ENCODE measurements around the gene GRK3.
A peak's percentile ranks its signal among the peaks of the same experiment; 100 is the strongest.
"Not testable (repeated sequence)": the region's sequence is repeated elsewhere in the genome, so short reads cannot be mapped to it uniquely, and the experiment has no call there.

The GRK3 gene

DNA sequence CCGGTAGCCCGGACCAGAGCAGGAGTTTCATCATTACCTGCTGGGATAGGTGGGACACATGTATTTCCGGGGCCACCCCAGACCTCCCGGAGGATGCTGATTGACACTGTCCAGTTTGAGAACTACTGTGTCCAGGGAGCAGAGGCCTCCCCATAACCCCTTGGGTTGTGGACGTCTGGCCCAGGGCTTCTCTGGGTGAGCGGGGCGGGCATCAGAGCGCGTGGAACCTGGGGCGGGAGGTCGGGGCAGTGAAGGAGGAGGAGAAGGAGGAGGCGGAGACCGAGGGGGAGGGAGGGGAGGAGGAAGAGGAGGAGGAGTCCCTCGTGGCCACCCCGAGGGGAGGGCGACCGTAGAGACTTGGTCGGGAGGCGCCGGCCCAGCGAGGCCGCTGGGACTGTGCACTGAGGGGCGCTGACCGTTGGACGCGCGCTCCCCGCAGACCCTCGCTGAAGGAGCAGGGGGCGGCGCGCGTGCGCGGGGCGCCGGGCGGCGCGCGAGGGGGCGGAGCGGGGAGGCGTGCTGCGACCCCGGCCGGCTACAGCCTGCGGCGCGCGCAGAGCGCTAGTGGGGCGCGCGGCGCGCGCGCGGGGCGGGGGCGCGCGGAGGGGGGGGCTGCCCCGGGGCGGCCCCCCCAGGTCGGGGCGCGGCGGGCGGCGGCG, at the start of gene GRK3:
TSS of gene GRK3 (plus strand) at position 356 of the 659 bp plus-strand sequence. CDS start 366 bp downstream, outside the sequence.
- peak; percentile 82 for DNase-seq

DNA sequence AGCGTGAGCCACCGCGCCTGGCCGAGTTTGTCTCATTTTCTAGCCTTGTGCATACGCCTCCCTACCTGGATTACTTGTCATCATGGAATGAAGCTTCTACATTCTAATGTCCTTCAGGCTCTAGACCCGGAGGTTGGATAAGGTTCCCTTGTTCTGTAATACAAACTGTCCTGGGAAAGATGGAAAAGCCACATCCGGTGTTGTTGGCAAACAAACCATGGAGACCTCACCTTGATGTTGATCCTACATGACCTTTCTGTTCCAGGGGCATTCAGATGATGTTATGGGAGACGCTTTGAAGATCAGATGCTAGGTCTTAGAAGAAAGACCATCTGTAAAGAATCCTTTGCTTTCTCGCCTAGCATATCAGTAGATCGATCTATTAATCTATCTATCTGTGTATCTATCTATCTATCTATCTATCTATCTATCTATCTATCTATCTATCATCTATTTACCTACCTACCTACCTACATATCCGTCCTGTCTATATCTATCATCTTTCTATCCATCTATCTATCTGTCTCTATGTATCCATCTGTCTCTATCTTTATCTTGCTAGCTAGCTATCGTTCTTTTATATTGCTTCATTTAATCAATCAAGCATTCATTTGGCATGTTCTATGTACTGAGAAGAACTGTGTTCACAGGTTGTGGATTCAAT, 46.3 kb upstream of the GRK3 start:
- DNase-seq, result no peak

DNA sequence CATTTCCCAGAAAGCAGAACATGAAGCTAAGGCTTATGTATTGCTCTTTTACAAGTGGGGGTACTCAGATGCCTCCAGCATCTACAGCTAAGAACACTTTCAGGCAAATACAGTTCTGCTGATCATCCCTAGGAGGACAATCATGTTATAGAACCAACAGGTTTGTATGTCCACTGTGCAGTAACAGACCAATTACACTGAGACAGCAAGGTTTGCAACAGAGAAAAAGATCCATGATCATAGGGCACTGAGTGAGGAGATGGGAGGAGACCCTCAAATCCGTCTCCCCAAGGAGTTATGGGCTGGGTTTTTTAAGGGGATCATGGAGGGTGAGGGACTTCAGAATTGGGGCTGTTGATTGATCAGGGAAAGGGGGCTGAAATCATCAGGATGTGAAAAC, 39.1 kb upstream of the GRK3 start:
- DNase-seq, result no peak

DNA sequence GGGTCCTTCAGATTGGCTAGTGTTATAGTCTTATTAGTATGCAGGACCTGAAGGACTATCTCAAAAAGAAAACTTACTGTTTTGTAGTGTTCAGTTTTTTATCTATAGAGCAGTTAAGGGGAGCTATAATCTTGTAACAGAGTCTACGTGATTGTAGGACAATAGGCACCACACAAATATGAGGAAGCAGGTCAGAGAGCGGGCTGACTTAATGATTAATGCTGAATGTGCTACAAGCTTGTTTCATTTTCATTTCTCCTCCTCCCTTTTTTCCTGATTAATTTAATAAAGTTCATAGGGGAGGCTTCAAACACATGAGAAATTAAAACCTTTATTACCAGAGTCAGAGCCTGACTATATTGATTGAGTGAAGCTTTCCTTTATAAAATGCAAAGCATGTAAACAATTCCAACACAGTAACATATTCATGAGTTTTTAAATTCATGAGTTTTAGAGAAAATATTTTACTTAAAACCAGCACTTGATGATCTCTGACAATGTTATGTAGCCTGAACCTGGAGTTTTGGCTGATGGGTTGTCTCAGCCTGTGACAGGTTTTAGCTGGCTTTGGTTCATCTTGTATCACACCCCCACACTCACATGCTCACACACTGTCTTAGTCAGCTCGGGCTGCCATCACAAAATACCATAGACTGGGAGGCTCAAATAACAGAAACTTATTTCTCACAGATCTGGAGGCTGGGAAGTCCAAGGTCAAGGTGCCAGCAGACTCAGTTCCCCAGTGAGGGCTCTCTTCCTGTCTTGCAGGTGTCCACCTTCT, 38.5 kb upstream of the GRK3 start:
- DNase-seq, result not testable (repeated sequence)

DNA sequence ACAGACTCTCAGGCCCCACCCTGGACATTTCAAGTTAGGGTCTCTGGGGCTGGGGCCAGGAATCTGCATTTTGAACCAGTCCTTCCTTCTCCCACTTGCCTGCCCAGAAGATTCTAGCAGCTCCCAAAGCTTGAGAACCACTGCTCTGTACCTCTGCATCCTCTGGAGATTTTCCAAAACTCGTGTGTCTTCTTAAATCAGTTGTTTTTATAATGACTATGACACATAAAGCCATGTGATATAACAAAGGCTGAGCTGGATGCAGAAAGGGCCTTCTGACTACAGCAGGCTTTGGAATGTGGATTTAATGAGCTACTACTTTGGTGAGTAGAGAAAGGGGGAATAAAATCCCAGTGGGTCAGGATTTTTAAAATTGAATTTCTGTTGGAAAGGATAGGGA, 37.5 kb upstream of the GRK3 start:
- DNase-seq, result not testable (repeated sequence)

DNA sequence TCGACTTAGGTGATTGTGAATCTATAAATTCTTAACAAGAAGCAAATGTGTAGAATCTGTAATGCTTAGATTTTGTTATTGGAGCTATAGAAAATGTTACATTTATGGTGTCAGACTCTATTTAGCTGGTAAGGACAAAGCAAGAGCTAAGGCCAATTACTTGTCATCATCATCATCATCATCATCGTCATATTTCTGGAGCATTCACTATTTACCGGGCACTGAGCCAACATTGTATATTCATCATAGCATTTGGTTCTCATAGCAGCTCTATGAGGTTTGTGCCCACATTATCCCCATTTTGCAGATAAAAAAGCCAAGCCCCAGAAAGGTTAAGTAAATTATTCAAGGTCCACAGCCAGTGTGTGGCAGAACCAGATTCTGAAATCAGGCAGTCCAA, 36.4 kb upstream of the GRK3 start:
- DNase-seq, result not testable (repeated sequence)

DNA sequence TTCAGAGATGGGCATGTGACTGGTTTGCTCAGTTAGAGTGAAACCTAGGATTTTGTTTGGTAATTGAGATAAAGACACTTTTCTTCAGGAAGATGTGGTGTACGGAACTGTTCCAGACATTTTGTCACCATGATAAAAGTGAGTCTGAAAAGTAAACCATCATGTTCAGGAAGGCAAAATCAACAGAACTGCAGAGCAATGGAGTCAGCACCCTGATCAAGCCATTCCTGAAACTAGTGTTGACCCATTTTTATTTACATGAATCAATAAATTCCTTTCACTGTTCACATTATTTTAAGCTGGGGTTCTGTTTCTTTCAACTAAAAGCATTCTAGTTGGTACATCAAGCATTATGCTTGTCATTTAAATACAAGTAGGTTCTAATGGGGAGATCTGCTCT, 35.4 kb upstream of the GRK3 start:
- DNase-seq, result not testable (repeated sequence)

DNA sequence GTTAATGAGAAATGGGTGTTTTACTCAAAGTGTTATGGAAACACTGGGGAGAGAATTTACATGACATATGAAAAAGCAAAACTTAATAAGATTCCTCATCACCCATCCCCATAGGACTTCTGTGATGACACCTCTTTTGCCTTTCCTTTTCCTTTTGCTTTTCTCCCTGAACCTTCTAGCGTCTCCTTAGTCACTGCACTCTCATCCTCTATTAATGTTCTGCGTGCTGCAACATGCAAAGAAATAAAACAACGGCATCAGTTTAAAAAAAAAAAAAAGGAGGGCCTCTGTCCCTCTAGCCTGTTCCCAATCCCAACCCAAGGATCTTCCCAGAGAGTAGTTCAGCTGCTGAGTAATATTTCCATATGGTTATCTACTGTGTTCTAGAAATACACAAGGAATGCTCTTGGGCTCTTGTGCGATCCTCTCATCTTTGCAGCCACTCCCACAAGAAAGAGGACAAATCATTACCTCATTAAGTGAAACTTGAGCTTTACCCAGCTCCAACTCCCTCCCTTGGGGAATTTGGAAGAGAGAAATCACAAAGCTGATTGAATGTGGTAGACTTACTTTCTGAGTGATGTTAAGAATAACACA, 34.8 kb upstream of the GRK3 start:
- DNase-seq, result not testable (repeated sequence)

DNA sequence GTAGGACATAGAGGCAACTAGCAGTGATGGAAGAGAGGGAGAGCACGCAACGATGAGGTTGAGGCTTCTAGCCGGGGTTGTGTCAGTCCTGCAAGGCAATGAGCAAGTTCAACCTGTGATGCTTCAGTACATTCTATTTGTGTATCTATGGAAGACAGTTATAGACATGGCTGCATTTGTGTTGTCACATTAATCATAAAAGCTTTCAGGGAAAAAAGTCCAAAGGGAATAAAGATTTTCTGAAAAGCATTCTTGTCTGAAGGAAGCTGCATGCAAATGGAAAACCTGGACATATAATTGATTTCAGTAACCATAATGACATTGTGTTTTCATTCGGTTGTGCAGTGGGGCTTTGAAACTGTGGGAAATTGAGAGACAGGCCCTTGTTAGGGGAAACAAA, 32.8 kb upstream of the GRK3 start:
- DNase-seq, result not testable (repeated sequence)

DNA sequence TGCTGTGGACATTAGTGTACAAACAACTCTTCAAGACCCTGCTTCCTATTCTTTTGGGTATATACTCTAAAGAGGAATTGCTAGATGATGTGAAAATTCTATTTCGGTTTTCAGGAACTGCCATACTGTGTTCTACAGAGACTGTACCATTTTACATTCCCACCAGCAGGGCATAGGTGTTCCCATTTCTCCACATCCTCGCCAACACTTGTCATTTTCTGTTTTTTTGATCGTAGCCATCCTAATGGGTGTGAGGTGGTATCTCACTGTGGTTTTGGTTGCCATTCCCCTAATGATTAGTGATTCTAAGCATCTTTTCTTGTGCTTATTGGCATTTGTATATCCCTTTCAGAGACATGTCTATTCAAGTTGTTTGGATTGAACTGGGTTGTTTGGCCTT, 29.8 kb upstream of the GRK3 start:
- DNase-seq, result no peak

DNA sequence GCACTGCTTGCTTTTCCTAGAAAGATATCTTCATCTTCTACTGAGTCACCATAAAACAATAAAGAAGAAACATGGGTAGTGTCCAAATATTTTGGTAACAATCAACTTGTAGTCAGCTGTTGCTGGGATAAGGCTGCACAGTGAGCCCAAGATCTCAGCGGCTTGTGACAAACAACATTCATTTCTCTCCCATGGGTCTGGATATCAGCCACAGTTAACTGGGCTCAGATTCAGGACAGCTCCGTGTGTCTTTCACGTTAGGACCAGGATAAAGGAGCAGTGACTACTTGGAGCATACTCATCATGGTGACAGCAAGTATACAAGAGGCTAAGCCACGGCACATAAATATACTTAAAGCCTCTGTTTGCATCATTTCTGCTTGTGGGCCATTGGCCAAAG, 27.9 kb upstream of the GRK3 start:
- DNase-seq, result no peak

DNA sequence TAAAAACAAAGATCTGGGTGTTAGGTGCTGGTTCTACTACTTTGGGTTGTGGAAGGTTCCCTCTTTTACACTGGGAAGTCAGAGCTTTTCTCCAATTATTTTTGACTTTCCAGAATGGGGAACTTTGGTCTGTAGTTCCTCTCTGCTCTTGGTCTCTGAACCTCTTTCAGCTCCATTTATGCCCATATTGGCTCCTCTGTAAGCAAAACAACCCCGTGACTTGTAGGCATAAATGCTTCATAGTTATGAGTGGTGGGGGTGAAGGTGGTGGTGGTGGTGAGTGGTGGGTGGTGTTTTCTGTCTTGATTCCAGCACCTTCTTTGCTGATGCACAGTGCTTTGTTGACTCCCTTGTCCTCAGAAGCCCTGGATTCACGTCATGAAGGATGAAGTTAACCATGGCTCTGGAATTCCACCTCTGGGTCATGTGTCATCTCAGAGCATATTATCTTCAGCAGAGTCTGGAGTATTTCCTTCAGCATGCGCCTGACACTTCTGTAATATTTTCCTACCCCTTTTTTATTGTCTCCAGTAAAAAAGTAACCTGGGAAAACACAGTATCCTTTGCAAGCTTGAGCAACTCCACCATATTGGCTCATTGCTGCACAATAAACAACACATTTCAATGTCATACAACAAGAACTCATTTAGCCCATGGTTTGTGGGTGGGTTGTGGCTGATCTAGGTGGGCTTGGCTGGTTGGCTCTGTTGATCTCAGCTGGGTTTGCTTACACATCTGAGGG, 24.1 kb upstream of the GRK3 start:
- no peak for DNase-seq

DNA sequence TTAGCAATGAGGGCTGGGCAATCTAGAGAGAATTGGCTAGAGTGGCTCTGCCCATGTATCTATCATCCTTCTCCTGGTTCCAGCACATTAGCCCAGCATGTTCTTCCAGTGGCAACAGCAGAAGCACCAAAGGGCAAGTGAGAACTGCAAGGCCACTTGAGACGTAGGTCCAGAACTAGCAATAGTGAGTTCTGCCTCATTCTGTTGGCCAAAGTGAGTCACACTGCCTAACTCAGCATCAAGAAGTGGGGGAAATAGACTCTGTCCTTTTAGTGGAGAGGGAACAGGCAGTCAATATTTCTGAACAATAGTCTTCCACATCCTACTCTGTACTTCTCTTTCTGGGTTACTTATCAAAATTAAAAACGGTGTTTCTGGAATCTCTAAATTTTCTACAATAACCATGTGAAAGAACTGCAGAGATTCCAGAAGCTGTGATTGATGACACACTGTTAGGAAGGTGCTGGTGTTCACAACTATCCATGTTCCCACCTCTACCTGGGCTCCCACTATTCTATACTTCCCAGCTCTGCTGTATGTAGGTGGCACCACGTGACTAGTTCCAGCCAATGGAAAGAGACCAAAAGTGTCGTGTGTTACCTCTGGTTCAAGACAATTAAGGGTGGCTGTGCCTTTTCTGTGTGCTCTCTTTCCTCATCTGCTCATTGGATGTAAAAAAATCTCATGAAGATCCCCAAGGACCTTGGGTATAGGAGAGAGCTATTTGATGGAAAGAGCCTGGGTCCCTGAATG, 23.4 kb upstream of the GRK3 start:
- DNase-seq, result no peak

DNA sequence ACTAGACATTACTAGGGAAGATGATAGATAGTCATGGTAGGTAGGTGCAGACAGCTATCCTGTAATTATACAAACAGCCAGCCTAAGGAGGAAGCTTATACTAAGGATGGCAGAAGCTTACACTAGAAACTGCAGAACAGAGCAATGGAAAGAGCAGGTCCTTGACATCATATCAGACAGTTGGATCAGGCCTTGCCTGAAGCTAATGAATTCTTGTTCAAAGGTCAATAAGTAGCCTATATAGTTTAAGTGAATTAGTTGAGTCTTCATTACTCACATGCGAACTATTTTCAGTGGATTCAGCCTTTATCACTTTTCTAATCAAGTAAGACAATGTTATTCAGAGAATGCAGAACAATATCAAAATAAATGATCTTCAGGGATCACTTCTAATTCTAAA, 22.3 kb upstream of the GRK3 start:
- no peak for DNase-seq

DNA sequence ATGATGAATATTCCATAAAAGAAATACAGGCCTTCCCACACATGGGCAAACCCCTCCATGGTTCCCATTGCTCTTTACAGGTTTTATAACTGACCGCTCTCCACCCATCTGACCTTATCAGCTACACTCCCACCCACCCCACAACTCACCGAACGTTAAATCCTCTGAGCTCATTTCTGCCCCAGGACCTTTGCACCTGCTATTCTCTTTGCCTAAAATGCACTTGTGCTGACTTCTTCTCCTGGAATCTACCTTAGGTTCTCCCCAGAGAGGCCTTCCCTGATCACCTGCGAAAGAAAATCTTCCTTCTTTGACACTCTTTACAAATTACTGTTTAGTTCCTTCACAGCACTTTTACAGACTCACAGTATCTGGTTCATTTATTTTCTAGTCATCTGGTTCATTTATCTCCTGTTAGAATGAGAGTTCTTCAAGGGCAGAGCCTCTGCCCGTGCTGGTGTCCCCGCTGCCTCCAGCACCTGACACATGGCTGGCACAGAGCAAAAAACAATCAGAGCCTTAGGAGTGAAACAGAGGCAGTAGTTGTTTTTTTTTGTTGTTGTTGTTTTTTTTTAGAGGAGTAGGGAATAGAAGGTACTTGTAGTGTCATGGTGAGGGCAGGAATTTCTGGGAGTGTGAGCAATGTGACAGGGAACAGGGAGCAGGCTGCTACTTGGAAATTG, 21.6 kb upstream of the GRK3 start:
- no peak for DNase-seq

DNA sequence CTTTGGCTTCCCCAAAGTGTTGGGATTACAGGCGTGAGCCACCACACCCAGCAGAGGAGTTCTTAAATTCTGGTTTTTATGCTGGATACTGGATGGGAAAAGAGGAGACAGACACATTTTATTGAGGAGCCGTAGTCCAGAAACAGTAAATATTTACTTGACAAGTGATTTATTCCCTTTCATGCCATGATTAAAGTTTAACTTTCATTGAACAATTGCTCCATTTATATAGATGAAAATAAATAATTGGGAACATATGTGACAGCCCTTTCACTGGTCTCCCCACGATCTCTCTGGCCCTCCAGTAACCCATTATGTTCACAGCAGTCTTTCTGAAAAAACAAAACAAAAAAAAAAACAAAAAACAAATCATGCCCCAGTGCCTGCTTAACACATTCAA, 19.3 kb upstream of the GRK3 start:
- DNase-seq, result no peak

DNA sequence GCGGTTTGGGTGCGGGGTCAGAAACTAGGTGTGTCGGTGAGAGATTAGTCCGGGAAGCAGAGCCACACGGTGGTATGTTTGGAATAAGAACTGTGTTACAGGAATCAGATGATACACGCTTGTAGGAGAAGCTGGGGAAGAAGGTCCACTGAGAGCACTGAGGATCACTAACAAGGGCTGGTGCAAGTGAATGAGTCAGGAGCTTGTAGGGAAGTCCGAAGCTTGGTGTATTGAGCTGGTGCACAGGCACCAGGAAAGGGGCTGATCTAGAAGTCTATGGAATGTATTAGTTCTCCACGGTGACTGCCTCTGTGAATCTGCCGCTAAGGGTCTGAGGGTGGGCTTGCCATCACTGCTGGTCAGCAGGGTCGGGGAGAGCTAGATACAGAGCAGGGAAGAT, 18.8 kb upstream of the GRK3 start:
- no peak for DNase-seq

DNA sequence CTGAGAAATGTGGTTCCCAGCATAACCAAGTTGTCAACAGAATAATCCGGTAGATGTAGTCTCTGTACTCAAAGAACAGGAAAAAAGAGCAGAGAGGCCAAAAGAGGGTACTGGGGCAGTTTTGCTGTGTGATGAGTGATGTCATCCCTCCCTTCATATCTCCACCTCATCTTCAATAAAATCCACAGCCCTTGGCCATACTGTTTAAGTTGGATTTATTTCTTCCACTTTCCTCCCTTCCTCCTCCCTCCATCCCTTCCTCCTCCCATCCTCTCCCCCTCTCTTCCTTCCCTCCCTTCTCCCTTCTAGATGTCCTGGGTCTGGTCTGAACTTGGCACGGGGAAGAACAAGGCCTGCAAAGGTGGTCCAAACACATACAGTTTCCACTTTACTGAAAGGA, 18.2 kb upstream of the GRK3 start:
- DNase-seq, result no peak

DNA sequence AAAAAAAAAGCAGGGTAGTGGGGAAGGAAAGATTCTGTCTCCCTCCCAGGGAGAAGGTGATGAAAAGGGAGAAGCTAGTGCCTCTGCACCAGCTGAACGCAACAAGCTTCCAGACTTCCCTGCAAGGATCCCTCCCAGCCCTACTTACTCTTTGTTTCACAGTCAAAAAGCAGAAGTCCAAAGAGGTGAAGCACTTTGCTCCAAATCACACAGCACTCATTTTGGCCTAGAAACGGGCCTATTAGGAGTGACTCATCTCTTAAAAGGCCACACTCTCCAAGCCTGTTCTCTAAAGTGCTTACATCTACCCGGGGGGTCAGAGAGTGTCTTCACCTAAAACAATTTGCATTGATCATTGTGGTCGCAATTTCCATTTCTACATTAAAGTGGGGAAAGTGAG, 17.7 kb upstream of the GRK3 start:
- DNase-seq, result no peak

DNA sequence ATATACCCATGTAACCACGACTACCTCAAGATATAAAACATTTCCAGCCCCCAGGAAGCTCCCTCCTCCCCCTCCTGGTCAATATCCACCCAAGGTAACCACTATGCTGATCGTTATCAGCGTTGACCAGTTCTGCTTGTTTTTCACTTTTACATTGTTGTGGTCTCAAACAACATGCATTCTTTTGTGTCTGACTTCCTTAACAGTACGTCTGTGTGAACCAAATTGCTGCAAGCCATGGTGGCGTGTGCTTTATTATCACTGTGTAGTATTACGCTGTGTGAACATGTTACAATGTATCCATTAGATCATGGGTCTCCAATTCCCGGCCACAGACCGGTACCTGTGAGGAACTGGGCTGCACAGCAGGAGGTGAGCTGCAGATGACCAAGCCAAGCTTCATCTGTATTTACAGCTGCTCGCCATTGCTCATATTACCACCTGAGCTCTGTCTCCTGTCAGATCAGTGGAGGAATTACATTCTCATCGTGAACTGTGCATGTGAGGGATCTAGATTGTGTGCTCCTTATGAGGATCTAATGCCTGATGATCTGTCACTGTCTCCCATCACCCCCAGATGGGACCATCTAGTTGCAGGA, 15.5 kb upstream of the GRK3 start:
- no peak for DNase-seq

DNA sequence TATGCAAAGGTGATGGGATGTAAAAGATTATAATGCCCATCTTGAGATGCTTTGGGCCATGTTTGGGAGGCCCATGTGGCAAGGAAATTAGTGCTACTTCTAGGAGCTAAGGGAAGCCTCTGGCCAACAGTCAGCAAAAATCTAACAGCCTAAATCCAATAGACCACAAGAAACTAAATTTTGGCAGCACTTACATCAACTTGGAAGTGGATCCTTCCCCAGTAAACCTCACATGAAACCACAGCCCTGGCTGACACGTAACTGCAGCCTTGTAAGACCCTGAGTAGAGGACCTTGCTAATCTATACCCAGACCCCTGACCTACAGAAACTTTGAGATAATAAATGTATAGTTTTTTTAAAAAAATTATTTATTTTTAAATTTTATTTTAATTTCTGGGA, 13.1 kb upstream of the GRK3 start:
- DNase-seq, result no peak
